ENCODE results near the gene PTPRF. TPM values are rescaled to one million over a fixed set of nuclear protein-coding genes. Genes with fewer than 3 reads are reported as not detected.

PTPRF gene
- polyA plus RNA-seq, 3 donors, result not detected

DNA sequence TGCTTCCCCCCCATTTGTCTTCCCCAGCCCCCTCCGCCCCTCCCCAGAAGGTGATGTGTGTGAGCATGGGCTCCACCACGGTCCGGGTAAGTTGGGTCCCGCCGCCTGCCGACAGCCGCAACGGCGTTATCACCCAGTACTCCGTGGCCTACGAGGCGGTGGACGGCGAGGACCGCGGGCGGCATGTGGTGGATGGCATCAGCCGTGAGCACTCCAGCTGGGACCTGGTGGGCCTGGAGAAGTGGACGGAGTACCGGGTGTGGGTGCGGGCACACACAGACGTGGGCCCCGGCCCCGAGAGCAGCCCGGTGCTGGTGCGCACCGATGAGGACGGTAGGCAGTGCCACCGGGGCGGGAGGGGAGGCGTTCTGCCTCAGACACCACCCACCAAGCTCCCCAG lies 67.0 kb downstream of the PTPRF start:
- Histone ChIP-seq H3K79me2 (ENCODE audit: insufficient read depth, low read length) (no peaks in the 10 kb centered on the region), H3K27ac (ENCODE audit: low read depth in 1 of 2, low read length in 2 of 2) (no peak overlapping the region), H3K27me3 (ENCODE audit: control insufficient read depth in 2 of 2, insufficient read depth in 2 of 2, low read length in 2 of 2) (no peaks in the 10 kb centered on the region), H3K36me3 (replicated peaks in 1 of 2; ENCODE audit: control insufficient read depth in 1 of 2, insufficient read depth in 2 of 2, low read length in 2 of 2) (no peaks in the 10 kb centered on the region), H2AFZ (ENCODE audit: insufficient read depth, low read depth, low read length, poor library complexity, severe bottlenecking) (no peak overlapping the region), H3K9ac (ENCODE audit: insufficient read depth, low read length, poor library complexity, severe bottlenecking) (no peak overlapping the region), H4K20me1 (ENCODE audit: insufficient read depth, low read length) (no peaks in the 10 kb centered on the region), H3K4me3 (replicated peaks in 1 of 3; ENCODE audit: low read depth in 2 of 3, low read length in 3 of 3) (no peak overlapping the region), H3K4me2 (replicated peaks; ENCODE audit: extremely low read depth, low read length, poor library complexity, severe bottlenecking) (no peak overlapping the region), H3K9me3 (replicated peaks in 1 of 2; ENCODE audit: control insufficient read depth in 1 of 2, insufficient read depth in 1 of 2, low read length in 2 of 2) (no peaks in the 10 kb centered on the region), H3K4me1 (ENCODE audit: control insufficient read depth in 1 of 2, insufficient read depth in 2 of 2, low read length in 2 of 2) (no peaks in the 10 kb centered on the region)
- no peak overlapping the region for H3K4me3 Mint-ChIP-seq
- peaks cover 0 to 4% (median 0%) of the 10 kb centered on the region in 3 donors for H3K27me3 Mint-ChIP-seq (ENCODE audit: low read depth in 3 of 3)
- no peaks in the 10 kb centered on the region for H3K4me1 Mint-ChIP-seq
- TF ChIP-seq, protein P1, sequence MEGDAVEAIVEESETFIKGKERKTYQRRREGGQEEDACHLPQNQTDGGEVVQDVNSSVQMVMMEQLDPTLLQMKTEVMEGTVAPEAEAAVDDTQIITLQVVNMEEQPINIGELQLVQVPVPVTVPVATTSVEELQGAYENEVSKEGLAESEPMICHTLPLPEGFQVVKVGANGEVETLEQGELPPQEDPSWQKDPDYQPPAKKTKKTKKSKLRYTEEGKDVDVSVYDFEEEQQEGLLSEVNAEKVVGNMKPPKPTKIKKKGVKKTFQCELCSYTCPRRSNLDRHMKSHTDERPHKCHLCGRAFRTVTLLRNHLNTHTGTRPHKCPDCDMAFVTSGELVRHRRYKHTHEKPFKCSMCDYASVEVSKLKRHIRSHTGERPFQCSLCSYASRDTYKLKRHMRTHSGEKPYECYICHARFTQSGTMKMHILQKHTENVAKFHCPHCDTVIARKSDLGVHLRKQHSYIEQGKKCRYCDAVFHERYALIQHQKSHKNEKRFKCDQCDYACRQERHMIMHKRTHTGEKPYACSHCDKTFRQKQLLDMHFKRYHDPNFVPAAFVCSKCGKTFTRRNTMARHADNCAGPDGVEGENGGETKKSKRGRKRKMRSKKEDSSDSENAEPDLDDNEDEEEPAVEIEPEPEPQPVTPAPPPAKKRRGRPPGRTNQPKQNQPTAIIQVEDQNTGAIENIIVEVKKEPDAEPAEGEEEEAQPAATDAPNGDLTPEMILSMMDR (IDR thresholded peaks at IDR 0.05), result no peak
- DNase-seq, result no peak
- no peak overlapping the region for H3K27ac Mint-ChIP-seq
- H3K36me3 Mint-ChIP-seq, result no peaks in the 10 kb centered on the region
- intact Hi-C loops (cut with micrococcal nuclease), result no loop called here
- 96% methylated on average over 24 of the region's 31 CpGs for WGBS (ENCODE audit: insufficient coverage)
- H3K9me3 Mint-ChIP-seq, result no peaks in the 10 kb centered on the region

DNA sequence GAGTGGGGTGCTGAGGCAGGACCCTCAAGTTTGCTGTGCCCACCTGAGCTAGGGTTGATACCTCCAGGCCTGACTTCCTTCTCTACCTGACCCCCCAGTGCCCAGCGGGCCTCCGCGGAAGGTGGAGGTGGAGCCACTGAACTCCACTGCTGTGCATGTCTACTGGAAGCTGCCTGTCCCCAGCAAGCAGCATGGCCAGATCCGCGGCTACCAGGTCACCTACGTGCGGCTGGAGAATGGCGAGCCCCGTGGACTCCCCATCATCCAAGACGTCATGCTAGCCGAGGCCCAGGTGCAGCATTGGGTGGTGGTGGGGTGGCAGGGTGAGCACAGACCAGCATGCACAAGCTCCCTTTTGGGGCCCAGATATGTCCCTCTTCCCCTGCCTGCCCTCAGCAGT lies 67.9 kb downstream of the PTPRF start:
- Mint-ChIP-seq H3K27ac (no peak overlapping the region), H3K27me3 (ENCODE audit: low read depth in 3 of 3) (peaks cover 0 to 6% (median 0%) of the 10 kb centered on the region in 3 donors), H3K4me1 (no peaks in the 10 kb centered on the region), H3K4me3 (no peak overlapping the region), H3K9me3 (no peaks in the 10 kb centered on the region), H3K36me3 (no peaks in the 10 kb centered on the region)
- Histone ChIP-seq H3K79me2 (ENCODE audit: insufficient read depth, low read length) (no peaks in the 10 kb centered on the region), H3K27ac (ENCODE audit: low read depth in 1 of 2, low read length in 2 of 2) (no peak overlapping the region), H3K27me3 (ENCODE audit: control insufficient read depth in 2 of 2, insufficient read depth in 2 of 2, low read length in 2 of 2) (no peaks in the 10 kb centered on the region), H3K4me3 (replicated peaks in 1 of 3; ENCODE audit: low read depth in 2 of 3, low read length in 3 of 3) (no peak overlapping the region), H3K36me3 (replicated peaks in 1 of 2; ENCODE audit: control insufficient read depth in 1 of 2, insufficient read depth in 2 of 2, low read length in 2 of 2) (no peaks in the 10 kb centered on the region), H3K9me3 (replicated peaks in 1 of 2; ENCODE audit: control insufficient read depth in 1 of 2, insufficient read depth in 1 of 2, low read length in 2 of 2) (no peaks in the 10 kb centered on the region), H3K4me1 (ENCODE audit: control insufficient read depth in 1 of 2, insufficient read depth in 2 of 2, low read length in 2 of 2) (no peaks in the 10 kb centered on the region), H4K20me1 (ENCODE audit: insufficient read depth, low read length) (no peaks in the 10 kb centered on the region), H3K9ac (ENCODE audit: insufficient read depth, low read length, poor library complexity, severe bottlenecking) (no peak overlapping the region), H3K4me2 (replicated peaks; ENCODE audit: extremely low read depth, low read length, poor library complexity, severe bottlenecking) (no peak overlapping the region), H2AFZ (ENCODE audit: insufficient read depth, low read depth, low read length, poor library complexity, severe bottlenecking) (no peak overlapping the region)
- whole genome bisulfite sequencing (ENCODE audit: insufficient coverage), result 99% methylated on average over 7 of the region's 11 CpGs
- TF ChIP-seq, protein P1 (IDR thresholded peaks at IDR 0.05), result no peak
- DNase-seq, result no peak
- intact Hi-C loops (cut with micrococcal nuclease), result no loop called here
